ENCODE data around the gene RSAD2. TPM values are rescaled to one million over a fixed set of nuclear protein-coding genes. Genes with fewer than 3 reads are reported as not detected.
"Not testable (repeated sequence)": the region's sequence is repeated elsewhere in the genome, so short reads cannot be mapped to it uniquely, and the experiment has no call there.

Gene RSAD2
- total and polyA plus RNA-seq, 2 experiments from 2014 or later = 1.1 to 1.3 TPM

DNA sequence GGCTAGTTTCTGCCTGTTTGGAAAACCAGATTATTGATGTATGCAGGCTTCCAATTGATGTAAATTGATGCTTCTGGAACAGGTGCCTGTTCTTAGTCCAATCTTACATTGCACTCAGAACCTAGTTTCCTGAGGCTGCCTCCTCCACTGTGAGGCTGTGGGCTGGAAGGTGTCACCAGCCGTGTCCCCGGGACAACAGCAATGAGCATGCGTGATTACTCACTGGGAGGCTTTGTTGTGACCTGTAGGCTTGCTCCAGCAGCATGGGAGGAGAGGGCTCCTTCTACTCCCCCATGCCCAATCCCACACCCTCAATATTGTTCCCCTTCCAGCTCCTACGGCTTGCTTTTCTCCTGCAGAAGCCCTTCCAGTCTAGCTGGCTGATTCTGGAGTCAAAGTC is 11.1 kb downstream of the RSAD2 start:
- no peak overlapping the region for H3K4me2 ChIP-seq
- H3K9me3 ChIP-seq (ENCODE audit: low read depth) = no peaks in the 10 kb centered on the region
- no peak for DNase-seq (ENCODE audit: low spot score)
- H3K79me2 ChIP-seq = no peaks in the 10 kb centered on the region
- TF ChIP-seq EZH2phosphoT487 (IDR thresholded peaks at IDR 0.05; ENCODE audit: low read depth, severe bottlenecking, unreplicated experiment) (no peak), EZH2 (IDR thresholded peaks at IDR 0.05; ENCODE audit: borderline replicate concordance) (no peak)
- TF ChIP-seq, protein P1, sequence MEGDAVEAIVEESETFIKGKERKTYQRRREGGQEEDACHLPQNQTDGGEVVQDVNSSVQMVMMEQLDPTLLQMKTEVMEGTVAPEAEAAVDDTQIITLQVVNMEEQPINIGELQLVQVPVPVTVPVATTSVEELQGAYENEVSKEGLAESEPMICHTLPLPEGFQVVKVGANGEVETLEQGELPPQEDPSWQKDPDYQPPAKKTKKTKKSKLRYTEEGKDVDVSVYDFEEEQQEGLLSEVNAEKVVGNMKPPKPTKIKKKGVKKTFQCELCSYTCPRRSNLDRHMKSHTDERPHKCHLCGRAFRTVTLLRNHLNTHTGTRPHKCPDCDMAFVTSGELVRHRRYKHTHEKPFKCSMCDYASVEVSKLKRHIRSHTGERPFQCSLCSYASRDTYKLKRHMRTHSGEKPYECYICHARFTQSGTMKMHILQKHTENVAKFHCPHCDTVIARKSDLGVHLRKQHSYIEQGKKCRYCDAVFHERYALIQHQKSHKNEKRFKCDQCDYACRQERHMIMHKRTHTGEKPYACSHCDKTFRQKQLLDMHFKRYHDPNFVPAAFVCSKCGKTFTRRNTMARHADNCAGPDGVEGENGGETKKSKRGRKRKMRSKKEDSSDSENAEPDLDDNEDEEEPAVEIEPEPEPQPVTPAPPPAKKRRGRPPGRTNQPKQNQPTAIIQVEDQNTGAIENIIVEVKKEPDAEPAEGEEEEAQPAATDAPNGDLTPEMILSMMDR (IDR thresholded peaks at IDR 0.05; ENCODE audit: poor library complexity) = no peak
- no peak overlapping the region for H2AFZ ChIP-seq
- H3K27me3 ChIP-seq = peaks cover 8% of the 10 kb centered on the region
- no peak overlapping the region for H3K4me3 ChIP-seq
- H3K9me2 ChIP-seq (replicated peaks; ENCODE audit: insufficient read depth) = no peaks in the 10 kb centered on the region
- no peaks in the 10 kb centered on the region for H4K20me1 ChIP-seq (ENCODE audit: insufficient read depth, poor library complexity, severe bottlenecking)
- H3K27ac ChIP-seq = no peak overlapping the region
- no peaks in the 10 kb centered on the region for H3K36me3 ChIP-seq (replicated peaks; ENCODE audit: insufficient read depth, low read depth)
- no peaks in the 10 kb centered on the region for H3K4me1 ChIP-seq (ENCODE audit: insufficient read depth)
- 87% methylated on average over 4 of the region's 4 CpGs for WGBS (ENCODE audit: low lambda C conversion rate, missing lambda C conversion rate)

DNA sequence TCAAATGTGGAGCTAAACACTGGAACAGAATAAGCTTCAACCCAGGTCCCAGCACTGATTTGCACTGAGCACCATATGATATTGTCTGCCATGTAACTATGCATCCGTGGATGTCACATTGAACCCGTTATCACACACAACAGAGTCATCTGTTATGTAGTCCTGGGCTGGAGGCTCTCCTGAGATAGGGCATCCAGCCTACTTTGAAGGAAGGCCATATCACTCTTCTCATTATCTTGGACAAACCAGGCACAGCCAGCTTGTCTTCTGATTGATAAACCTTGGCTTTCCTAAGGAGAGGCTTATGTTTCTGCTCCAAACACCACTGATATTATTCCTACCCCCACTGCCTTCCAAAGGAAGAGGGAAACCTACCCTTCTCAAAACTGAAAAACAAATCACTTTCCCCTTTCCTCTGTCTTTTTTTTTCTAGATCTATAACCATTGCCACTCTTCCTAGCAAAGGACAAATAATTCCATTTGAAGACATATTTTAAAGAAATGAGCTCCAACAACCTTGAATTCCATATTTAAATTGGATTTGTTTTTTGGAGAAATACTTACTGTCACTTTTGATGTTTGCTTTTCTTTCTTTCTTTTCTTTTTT is 16.4 kb downstream of the RSAD2 start:
- Histone ChIP-seq H3K36me3 (replicated peaks; ENCODE audit: insufficient read depth, low read depth) (no peaks in the 10 kb centered on the region), H3K27me3 (peaks cover 8% of the 10 kb centered on the region), H3K9me3 (ENCODE audit: low read depth) (no peaks in the 10 kb centered on the region), H3K27ac (no peak overlapping the region), H3K4me1 (ENCODE audit: insufficient read depth) (no peaks in the 10 kb centered on the region), H3K9me2 (replicated peaks; ENCODE audit: insufficient read depth) (no peaks in the 10 kb centered on the region), H2AFZ (no peak overlapping the region), H3K79me2 (no peaks in the 10 kb centered on the region), H4K20me1 (ENCODE audit: insufficient read depth, poor library complexity, severe bottlenecking) (no peaks in the 10 kb centered on the region), H3K4me3 (no peak overlapping the region), H3K4me2 (no peak overlapping the region)
- 58% methylated on average over 2 of the region's 2 CpGs for WGBS (ENCODE audit: low lambda C conversion rate, missing lambda C conversion rate)
- DNase-seq (ENCODE audit: low spot score) = no peak
- TF ChIP-seq EZH2phosphoT487 (IDR thresholded peaks at IDR 0.05; ENCODE audit: low read depth, severe bottlenecking, unreplicated experiment) (no peak), EZH2 (IDR thresholded peaks at IDR 0.05; ENCODE audit: borderline replicate concordance) (no peak)
- TF ChIP-seq, protein P1 (IDR thresholded peaks at IDR 0.05; ENCODE audit: poor library complexity) = no peak

DNA sequence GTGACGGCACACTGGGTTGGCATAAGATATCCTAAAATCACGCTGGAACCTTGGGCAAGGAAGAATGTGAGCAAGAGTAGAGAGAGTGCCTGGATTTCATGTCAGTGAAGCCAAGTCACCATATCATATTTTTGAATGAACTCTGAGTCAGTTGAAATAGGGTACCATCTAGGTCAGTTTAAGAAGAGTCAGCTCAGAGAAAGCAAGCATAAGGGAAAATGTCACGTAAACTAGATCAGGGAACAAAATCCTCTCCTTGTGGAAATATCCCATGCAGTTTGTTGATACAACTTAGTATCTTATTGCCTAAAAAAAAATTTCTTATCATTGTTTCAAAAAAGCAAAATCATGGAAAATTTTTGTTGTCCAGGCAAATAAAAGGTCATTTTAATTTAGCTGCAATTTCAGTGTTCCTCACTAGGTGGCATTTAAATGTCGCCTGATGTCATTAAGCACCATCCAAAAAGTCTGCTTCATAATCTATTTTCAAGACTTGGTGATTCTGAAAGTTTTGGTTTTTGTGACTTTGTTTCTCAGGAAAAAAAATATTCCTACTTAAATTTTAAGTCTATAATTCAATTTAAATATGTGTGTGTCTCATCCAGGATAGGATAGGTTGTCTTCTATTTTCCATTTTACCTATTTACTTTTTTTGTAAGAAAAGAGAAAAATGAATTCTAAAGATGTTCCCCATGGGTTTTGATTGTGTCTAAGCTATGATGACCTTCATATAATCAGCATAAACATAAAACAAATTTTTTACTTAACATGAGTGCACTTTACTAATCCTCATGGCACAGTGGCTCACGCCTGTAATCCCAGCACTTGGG is 19.6 kb downstream of the RSAD2 start:
- Histone ChIP-seq H3K4me2 (no peak overlapping the region), H4K20me1 (ENCODE audit: insufficient read depth, poor library complexity, severe bottlenecking) (no peaks in the 10 kb centered on the region), H3K9me3 (ENCODE audit: low read depth) (no peaks in the 10 kb centered on the region), H2AFZ (no peak overlapping the region), H3K27ac (no peak overlapping the region), H3K4me1 (ENCODE audit: insufficient read depth) (no peaks in the 10 kb centered on the region), H3K79me2 (no peaks in the 10 kb centered on the region), H3K4me3 (no peak overlapping the region), H3K27me3 (no peaks in the 10 kb centered on the region), H3K9me2 (replicated peaks; ENCODE audit: insufficient read depth) (no peaks in the 10 kb centered on the region), H3K36me3 (replicated peaks; ENCODE audit: insufficient read depth, low read depth) (no peaks in the 10 kb centered on the region)
- WGBS (ENCODE audit: low lambda C conversion rate, missing lambda C conversion rate) = 77% methylated on average over 5 of the region's 5 CpGs
- peak; percentile 53 for DNase-seq (ENCODE audit: low spot score)
- TF ChIP-seq, protein P1 (IDR thresholded peaks at IDR 0.05; ENCODE audit: poor library complexity) = peak; percentile 70
- TF ChIP-seq EZH2phosphoT487 (IDR thresholded peaks at IDR 0.05; ENCODE audit: low read depth, severe bottlenecking, unreplicated experiment) = no peak

DNA sequence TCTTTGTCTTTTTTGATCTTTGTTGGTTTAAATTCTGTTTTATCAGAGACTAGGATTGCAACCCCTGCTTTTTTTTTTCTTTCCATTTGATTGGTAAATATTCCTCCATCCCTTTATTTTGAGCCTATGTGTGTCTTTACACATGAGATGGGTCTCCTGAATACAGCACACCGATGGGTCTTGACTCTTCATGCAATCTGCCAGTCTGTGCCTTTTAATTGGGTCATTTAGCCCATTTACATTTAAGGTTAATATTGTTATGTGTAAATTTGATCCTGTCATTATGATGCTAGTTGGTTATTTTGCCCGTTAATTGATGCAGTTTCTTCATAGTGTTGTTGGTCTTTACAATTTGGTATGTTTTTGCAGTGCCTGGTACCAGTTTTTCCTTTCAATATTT is 25.0 kb downstream of the RSAD2 start:
- H4K20me1 ChIP-seq (ENCODE audit: insufficient read depth, poor library complexity, severe bottlenecking); H3K4me2 ChIP-seq; H3K36me3 ChIP-seq (replicated peaks; ENCODE audit: insufficient read depth, low read depth); H3K4me1 ChIP-seq (ENCODE audit: insufficient read depth); H3K9me3 ChIP-seq (ENCODE audit: low read depth); H3K79me2 ChIP-seq; H3K4me3 ChIP-seq; H3K27me3 ChIP-seq; H2AFZ ChIP-seq; H3K9me2 ChIP-seq (replicated peaks; ENCODE audit: insufficient read depth); DNase-seq (ENCODE audit: low spot score); H3K27ac ChIP-seq: not testable (repeated sequence)
- WGBS (ENCODE audit: low lambda C conversion rate, missing lambda C conversion rate) = 90% methylated on average over 2 of the region's 2 CpGs

Data from hepatocyte (in vitro differentiated cells).